Measurements from ENCODE around the gene ZDHHC14. TPM values are rescaled to one million over a fixed set of nuclear protein-coding genes. Genes with fewer than 3 reads are reported as not detected.

ZDHHC14 gene
- total RNA-seq, 1 experiment from 2014 or later, result 1.7 TPM

DNA sequence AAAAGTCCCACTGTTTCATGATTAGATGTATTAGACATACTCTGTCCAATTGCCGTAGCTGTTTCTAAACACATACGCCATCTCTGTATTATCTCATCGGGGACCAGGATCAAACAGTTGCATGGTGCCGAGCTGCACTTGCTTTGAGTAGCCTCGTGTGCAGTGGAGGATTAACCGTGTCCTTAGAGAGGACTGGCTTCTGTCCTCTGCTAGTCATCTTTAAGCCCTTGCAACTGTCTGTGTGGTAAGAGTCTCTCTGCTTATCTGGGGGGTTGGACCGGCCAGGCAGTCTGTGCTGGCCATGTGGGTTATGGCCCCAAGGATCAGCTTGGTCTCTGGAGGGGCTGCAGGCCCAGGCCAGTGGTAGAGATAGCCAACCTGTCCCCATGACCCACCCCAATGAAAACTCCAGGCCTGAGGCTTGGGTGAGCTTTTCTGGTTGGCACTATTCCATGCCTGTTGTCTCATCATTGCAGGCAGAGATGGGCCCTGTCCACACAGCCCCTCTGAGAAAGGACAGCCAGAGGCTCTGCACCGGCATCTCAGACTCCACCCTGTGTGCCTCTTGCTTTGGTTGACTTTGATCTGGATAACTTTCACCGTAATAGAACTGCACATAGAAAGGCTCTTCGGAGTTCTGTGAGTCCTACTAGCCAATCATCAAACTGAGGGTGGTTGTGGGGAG is 304.7 kb downstream of the ZDHHC14 start:
- no CpG with 5 or more reads among the region's 10 CpGs for WGBS (ENCODE audit: extremely low coverage, insufficient read length, low lambda C conversion rate)
- H3K9me3 ChIP-seq (ENCODE audit: control insufficient read depth, low read depth, low read length), result no peaks in the 10 kb centered on the region
- H3K23me2 ChIP-seq (ENCODE audit: insufficient read length, low read depth, low read length, poor library complexity, severe bottlenecking), result no peaks in the 10 kb centered on the region
- H3K79me2 ChIP-seq (ENCODE audit: insufficient read depth, low read length), result no peaks in the 10 kb centered on the region
- no peak overlapping the region for H3K14ac ChIP-seq (ENCODE audit: insufficient read depth, low read length)
- no peaks in the 10 kb centered on the region for H3K79me1 ChIP-seq (ENCODE audit: insufficient read depth, low read depth, low read length, poor library complexity, severe bottlenecking)
- no peak overlapping the region for H4K91ac ChIP-seq (ENCODE audit: insufficient read length, low read depth, low read length)
- H3K23ac ChIP-seq (ENCODE audit: insufficient read length, low read depth, low read length), result no peak overlapping the region
- Mint-ChIP-seq H3K9me3 (no peaks in the 10 kb centered on the region), H3K4me3 (no peak overlapping the region), H3K27me3 (ENCODE audit: low read depth) (peaks cover 8% of the 10 kb centered on the region), H3K4me1 (peaks cover 0 to 7% of the 10 kb centered on the region in 2 experiments), H3K36me3 (ENCODE audit: insufficient read depth in 1 of 3, low read depth in 3 of 3) (no peaks in the 10 kb centered on the region), H3K27ac (no peak overlapping the region)
- no peak overlapping the region for H4K8ac ChIP-seq (replicated peaks; ENCODE audit: insufficient read length, low read depth, low read length)
- no peak overlapping the region for H3K4ac ChIP-seq (ENCODE audit: low read depth, low read length)
- H3K27me3 ChIP-seq (ENCODE audit: insufficient read depth, low read length), result no peaks in the 10 kb centered on the region
- H3K9ac ChIP-seq (ENCODE audit: extremely low read depth, insufficient read length, low read length), result no peak overlapping the region
- no peak overlapping the region for H2AFZ ChIP-seq (ENCODE audit: low read length)
- no peak overlapping the region for H4K5ac ChIP-seq (ENCODE audit: insufficient read length, low read depth, low read length)
- no peak for DNase-seq
- no peak overlapping the region for H2BK5ac ChIP-seq (ENCODE audit: insufficient read length, low read length)
- H3K18ac ChIP-seq (ENCODE audit: insufficient read length, low read depth, low read length), result no peak overlapping the region
- no peak for TF ChIP-seq CTCF (conservative IDR thresholded peaks at IDR 0.05)
- no peaks in the 10 kb centered on the region for H4K20me1 ChIP-seq (ENCODE audit: control insufficient read depth, insufficient read depth, insufficient read length)
- no peak overlapping the region for H2BK20ac ChIP-seq (ENCODE audit: low read depth, low read length, poor library complexity, severe bottlenecking)
- no peak overlapping the region for H3K27ac ChIP-seq (ENCODE audit: insufficient read length, low read depth, low read length)
- H3K4me2 ChIP-seq (ENCODE audit: insufficient read depth, insufficient read length, low read length), result no peak overlapping the region
- no peak overlapping the region for H2BK12ac ChIP-seq (ENCODE audit: insufficient read length, low read depth, low read length)
- H2BK120ac ChIP-seq (ENCODE audit: low read depth, low read length, poor library complexity, severe bottlenecking), result no peak overlapping the region
- H2AK5ac ChIP-seq (ENCODE audit: insufficient read length, low read length), result no peak overlapping the region
- H3T11ph ChIP-seq (ENCODE audit: low read length), result no peak overlapping the region
- H3K4me1 ChIP-seq (ENCODE audit: insufficient read depth, low read length), result no peaks in the 10 kb centered on the region; the same call in 1 of the 2 replicates
- H2BK15ac ChIP-seq (ENCODE audit: low read depth, low read length), result no peak overlapping the region
- no peak overlapping the region for H3K56ac ChIP-seq (ENCODE audit: insufficient read length, low read depth, low read length)

All from H9 (cell line).